ENCODE measurements around the gene HHAT. TPM values are rescaled to one million over a fixed set of nuclear protein-coding genes. Genes with fewer than 3 reads are reported as not detected.

Gene HHAT
- total and polyA plus RNA-seq, 2 of the 13 experiments (the other 11 are each of a cell fraction or from before 2014, with no cell fraction given) = 2.6 to 4.9 TPM

- FAIRE-seq = no peak
- no peaks in the 10 kb centered on the region for H4K20me1 ChIP-seq (ENCODE audit: insufficient read depth, low read length)
- intact Hi-C loops (cut with micrococcal nuclease; ENCODE audit: unreplicated experiment) = no loop called here
- H3K36me3 ChIP-seq (replicated peaks in 1 of 2; ENCODE audit: control insufficient read depth in 1 of 2, insufficient read depth in 2 of 2, low read length in 2 of 2) = no peaks in the 10 kb centered on the region
- no peak overlapping the region for H3K27ac ChIP-seq (ENCODE audit: extremely low read length, insufficient read depth, low read length)
- H3K79me2 ChIP-seq (ENCODE audit: insufficient read depth, low read length) = no peaks in the 10 kb centered on the region
- no peak overlapping the region for H3K4me2 ChIP-seq (ENCODE audit: low read depth, low read length)
- H3K27me3 ChIP-seq (ENCODE audit: control insufficient read depth in 1 of 2, insufficient read depth in 2 of 2, low read length in 2 of 2) = no peaks in the 10 kb centered on the region
- H3K4me1 ChIP-seq (ENCODE audit: insufficient read depth, low read length) = no peaks in the 10 kb centered on the region
- H3K9me3 ChIP-seq (ENCODE audit: low read length) = no peaks in the 10 kb centered on the region
- in situ Hi-C loops (cut with HindIII; ENCODE audit: extremely low pct_ligation_motif_present, low pct_unique_long_range_greater_than_20kb) = no loop called here
- POLR2A ChIA-PET = no interaction called here
- no peak overlapping the region for H3K4me3 ChIP-seq (replicated peaks in 1 of 3; ENCODE audit: insufficient read depth in 1 of 3, low read depth in 2 of 3, low read length in 3 of 3)
- no peak overlapping the region for H3K9ac ChIP-seq (ENCODE audit: insufficient read depth, low read depth, low read length)
- DNase-seq (ENCODE audit: low spot score) = no peak
- no TSS peak for BruUV-seq (replicated peaks)
- CTCF ChIA-PET (ENCODE audit: low intra/inter-chr PET ratio, low total read pairs) = no interaction called here
- no peak for ATAC-seq
- no peak overlapping the region for H2AFZ ChIP-seq (ENCODE audit: low read length)
- WGBS (ENCODE audit: low lambda C conversion rate) = 0% methylated on average over 1 of the region's 1 CpG
- TF ChIP-seq ZNF44 (CRISPR knock-in tag; IDR thresholded peaks at IDR 0.05) (no peak), BRD4 (CRISPR knock-in tag; IDR thresholded peaks at IDR 0.05) (no peak), PRMT3 (CRISPR knock-in tag; IDR thresholded peaks at IDR 0.05; ENCODE audit: borderline replicate concordance, low read depth) (no peak), ZBTB34 (CRISPR knock-in tag; IDR thresholded peaks at IDR 0.05) (no peak), HOMEZ (CRISPR knock-in tag; IDR thresholded peaks at IDR 0.05; ENCODE audit: low read depth) (no peak), ONECUT2 (CRISPR knock-in tag; IDR thresholded peaks at IDR 0.05) (no peak), ZNF639 (CRISPR knock-in tag; conservative IDR thresholded peaks at IDR 0.05) (no peak), AKAP8 (CRISPR knock-in tag; IDR thresholded peaks at IDR 0.05) (no peak), ZFP37 (CRISPR knock-in tag; IDR thresholded peaks at IDR 0.05; ENCODE audit: borderline replicate concordance) (no peak), ZBTB37 (CRISPR knock-in tag; IDR thresholded peaks at IDR 0.05) (no peak), ARID5B (CRISPR knock-in tag; IDR thresholded peaks at IDR 0.05) (no peak), ZNF879 (CRISPR knock-in tag; IDR thresholded peaks at IDR 0.05) (no peak), ZNF441 (CRISPR knock-in tag; IDR thresholded peaks at IDR 0.05; ENCODE audit: borderline replicate concordance) (no peak)
These were observed 229.6 kb downstream of the HHAT start for GRCh38 chr1:210558302-210558701.
